ENCODE data around the gene HLA-F.

GRCh38 chr6:29739882-29740261 lies 16.6 kb downstream of the HLA-F start:
- TF ChIP-seq CTCF (IDR thresholded peaks at IDR 0.05) (no peak), POLR2A (IDR thresholded peaks at IDR 0.05) (no peak), EP300 (IDR thresholded peaks at IDR 0.05) (no peak), POLR2AphosphoS5 (IDR thresholded peaks at IDR 0.05) (no peak)
